Measurements from ENCODE around the gene GPR15LG. TPM values are rescaled to one million over a fixed set of nuclear protein-coding genes. Genes with fewer than 3 reads are reported as not detected.

The GPR15LG gene
- total RNA-seq, 1 donor from 2014 or later = not detected

DNA sequence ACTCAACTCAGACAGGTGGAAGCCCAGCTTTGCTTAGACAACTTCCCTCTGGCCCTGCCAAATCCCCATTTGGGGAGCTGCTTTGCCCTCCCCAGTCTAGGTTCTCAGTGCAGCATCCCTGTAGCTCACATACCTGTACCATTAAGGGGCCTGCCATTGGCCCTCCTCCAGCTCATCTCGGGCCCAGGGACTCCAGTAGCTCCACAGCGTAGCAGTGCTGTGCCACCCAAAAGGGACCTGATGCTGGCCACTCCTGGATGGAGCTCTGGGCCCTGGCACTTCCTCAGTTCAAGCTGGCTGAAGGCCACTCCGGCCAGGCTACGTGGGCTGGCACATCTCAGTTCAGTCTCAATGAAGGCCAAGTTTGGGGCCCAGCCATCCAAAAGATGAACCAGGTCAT lies 60.3 kb downstream of the GPR15LG start:
- intact Hi-C loops (cut with DNase I) = no loop called here
- DNase-seq (ENCODE audit: missing footprints) (no peak), ATAC-seq (no peak)

DNA sequence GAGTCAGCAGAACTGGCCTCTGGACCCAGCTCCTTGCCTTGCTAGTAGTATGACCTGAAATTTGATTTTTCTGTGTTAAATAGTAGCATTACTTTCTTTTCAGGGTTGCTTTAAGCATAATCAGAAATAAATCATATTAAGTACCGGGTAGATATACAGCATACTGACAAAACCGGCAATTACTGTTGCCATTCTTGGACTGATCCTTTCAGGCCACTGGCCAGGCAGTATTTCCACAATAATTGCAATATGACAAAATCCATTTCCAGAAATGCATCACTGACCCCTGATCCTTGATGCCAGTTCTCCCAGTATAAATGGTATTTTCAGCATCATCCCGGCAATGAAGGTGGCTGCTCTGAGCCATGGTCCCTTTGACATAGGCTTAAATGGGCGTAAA lies 60.9 kb downstream of the GPR15LG start:
- intact Hi-C loops (cut with DNase I) = no loop called here
- DNase-seq (ENCODE audit: missing footprints) (no peak), ATAC-seq (no peak)

Other genes with a start within 250 kb of the GPR15LG start
- gene GHITM, start 34.3 kb upstream of the GPR15LG start, total RNA-seq = 383 TPM
- gene CDHR1, start 20.7 kb downstream of the GPR15LG start, total RNA-seq = 0.65 TPM
- not detected for gene LRIT2, start 51.7 kb downstream of the GPR15LG start, total RNA-seq
- gene LRIT1, start 67.7 kb downstream of the GPR15LG start, total RNA-seq = not detected
- gene RGR, start 71.3 kb downstream of the GPR15LG start, total RNA-seq = 1.9 TPM
- gene CCSER2, start 154.8 kb downstream of the GPR15LG start, total RNA-seq = 163 TPM